Endodermal cell (in vitro differentiated cells): ENCODE data around the gene EIF5B. TPM values are rescaled to one million over a fixed set of nuclear protein-coding genes. Genes with fewer than 3 reads are reported as not detected.
"Not testable (repeated sequence)": the region's sequence is repeated elsewhere in the genome, so short reads cannot be mapped to it uniquely, and the experiment has no call there.

Experiments used
- DNase-seq: peaks from one replicate; pipeline ENCODE4 v3.0.0-alpha.2; 2017
- H3K27ac ChIP-seq: 2 replicates; pipeline ENCODE4 v1.5.1; 2013; ENCODE audit warnings: mild to moderate bottlenecking, low read depth, low read length, moderate library complexity
- H3K27me3 ChIP-seq: 2 replicates; pipeline ENCODE4 v1.6.1; 2013; ENCODE audit warnings: mild to moderate bottlenecking, low read length, moderate library complexity; ENCODE audit not compliant: insufficient read depth, control insufficient read depth, poor library complexity, severe bottlenecking
- H3K36me3 ChIP-seq: 2 replicates; pipeline ENCODE4 v1.7.0; 2013; ENCODE audit warnings: mild to moderate bottlenecking, low read length, moderate library complexity; ENCODE audit not compliant: control insufficient read depth, insufficient read depth
- H3K4me1 ChIP-seq: one replicate; pipeline ENCODE4 v1.7.0; 2013; ENCODE audit warnings: low read length; ENCODE audit not compliant: control insufficient read depth, insufficient read depth
- H3K4me3 ChIP-seq: 2 replicates; pipeline ENCODE4 v1.5.1; 2013; ENCODE audit warnings: mild to moderate bottlenecking, low read length, moderate library complexity
- H3K9ac ChIP-seq: 2 replicates; pipeline ENCODE4 v1.6.1; 2013; ENCODE audit warnings: mild to moderate bottlenecking, low read length, moderate library complexity; ENCODE audit not compliant: poor library complexity, severe bottlenecking; ENCODE audit errors: extremely low read depth
- H3K9me3 ChIP-seq: 2 replicates; pipeline ENCODE4 v1.6.1; 2013; ENCODE audit warnings: mild to moderate bottlenecking, low read length, moderate library complexity; ENCODE audit not compliant: control insufficient read depth
- H3K27ac Mint-ChIP-seq: 2 replicates; pipeline ENCODE4 v1.8.0; 2020; ENCODE audit warnings: mixed read lengths
- H3K27me3 Mint-ChIP-seq: 2 replicates; pipeline ENCODE4 v1.8.0; 2021; ENCODE audit warnings: mild to moderate bottlenecking, mixed read lengths; ENCODE audit not compliant: insufficient read depth
- H3K36me3 Mint-ChIP-seq: 2 replicates; pipeline ENCODE4 v1.8.0; 2020; ENCODE audit warnings: low read depth, mixed read lengths
- H3K4me1 Mint-ChIP-seq: 2 replicates; pipeline ENCODE4 v1.8.0; 2020; ENCODE audit warnings: mixed read lengths
- H3K4me3 Mint-ChIP-seq: 2 replicates; pipeline ENCODE4 v1.8.0; 2020; ENCODE audit warnings: mild to moderate bottlenecking, moderate library complexity, mixed read lengths
- H3K9me3 Mint-ChIP-seq: 2 replicates; pipeline ENCODE4 v1.8.0; 2020; ENCODE audit warnings: mild to moderate bottlenecking, mixed read lengths
- CTCF ChIP-seq: fragments of 200-600 bp; sonication (generic); conservative IDR thresholded peaks from 2 replicates; pipeline ENCODE4 v1.5.0; 2021; ENCODE audit warnings: antibody characterized with exemption, mild to moderate bottlenecking
- WGBS, 2 experiments: methylation state at CpG; one replicate each; pipeline versions ENCODE4 v1.1.5 to v1.1.7; 2013; ENCODE audit warnings: missing lambda C conversion rate in 2 of 2, mixed read lengths in 1 of 2; ENCODE audit not compliant: insufficient coverage in 1 of 2, insufficient read length in 1 of 2; 5-methylcytosine and 5-hydroxymethylcytosine counted together
- total RNA-seq, 2 donors: library from RNA; stranded (reverse); fragmentation: NEBNext Ultra II Directional in 1 of 2; extraction: Animal tissue kit (Norgen Biotek cat#: 25700) in 1 of 2; gene quantifications; 2 replicates in 1 of 2; 3 replicates in 1 of 2; pipeline ENCODE4 v1.2.1, GENCODE V29; 2021

EIF5B gene
- total RNA-seq, 2 donors from 2014 or later: 54.2 to 63.6 TPM

GRCh38 chr2:99340669-99341236 is 3.6 kb downstream of the EIF5B start:
- Mint-ChIP-seq H3K27me3 (no peaks in the 10 kb centered on the region), H3K4me3 (no peak overlapping the region), H3K9me3 (no peaks in the 10 kb centered on the region), H3K27ac (no peak overlapping the region), H3K4me1 (peaks cover 4% of the 10 kb centered on the region), H3K36me3 (peaks cover 3% of the 10 kb centered on the region)
- Histone ChIP-seq H3K27me3 (no peaks in the 10 kb centered on the region), H3K4me3 (no peak overlapping the region), H3K36me3 (no peaks in the 10 kb centered on the region), H3K9me3 (no peaks in the 10 kb centered on the region), H3K27ac (no peak overlapping the region), H3K4me1 (no peaks in the 10 kb centered on the region), H3K9ac (no peak overlapping the region)
- WGBS, 2 experiments: 90 to 95% methylated on average over 2 to 7 of the region's 8 CpGs
- TF ChIP-seq CTCF: no peak
- no peak for DNase-seq

- no peaks in the 10 kb centered on the region for H3K9me3 Mint-ChIP-seq
- peaks cover 4% of the 10 kb centered on the region for H3K4me1 Mint-ChIP-seq
- H3K4me3 Mint-ChIP-seq: no peak overlapping the region
- no peak for TF ChIP-seq CTCF
- no peaks in the 10 kb centered on the region for H3K4me1 ChIP-seq
- no peaks in the 10 kb centered on the region for H3K27me3 ChIP-seq
- no peak overlapping the region for H3K9ac ChIP-seq
- no peaks in the 10 kb centered on the region for H3K27me3 Mint-ChIP-seq
- 88 to 91% methylated on average over 2 of the region's 2 CpGs for WGBS, 2 experiments
- H3K4me3 ChIP-seq: no peak overlapping the region
- H3K27ac ChIP-seq: no peak overlapping the region
- peaks cover 3% of the 10 kb centered on the region for H3K36me3 Mint-ChIP-seq
- DNase-seq: no peak
- H3K36me3 ChIP-seq: no peaks in the 10 kb centered on the region
- no peaks in the 10 kb centered on the region for H3K9me3 ChIP-seq
- no peak overlapping the region for H3K27ac Mint-ChIP-seq
These were observed 5.3 kb downstream of the EIF5B start for GRCh38 chr2:99342536-99342935.

- WGBS, 2 experiments: 96 to 100% methylated on average over 2 to 7 of the region's 7 CpGs
These were observed 8.3 kb downstream of the EIF5B start for GRCh38 chr2:99345446-99345845.

GRCh38 chr2:99346218-99346617 is 9.0 kb downstream of the EIF5B start:
- no peak for DNase-seq
- H3K36me3 Mint-ChIP-seq: peaks cover 3% of the 10 kb centered on the region
- no peak overlapping the region for H3K4me3 ChIP-seq
- no peak overlapping the region for H3K9ac ChIP-seq
- H3K4me1 Mint-ChIP-seq: peaks cover 2% of the 10 kb centered on the region
- H3K36me3 ChIP-seq: no peaks in the 10 kb centered on the region
- H3K9me3 ChIP-seq: no peaks in the 10 kb centered on the region
- TF ChIP-seq CTCF: no peak
- no peaks in the 10 kb centered on the region for H3K27me3 Mint-ChIP-seq
- no peak overlapping the region for H3K27ac ChIP-seq
- no peaks in the 10 kb centered on the region for H3K4me1 ChIP-seq
- H3K27me3 ChIP-seq: no peaks in the 10 kb centered on the region
- no peak overlapping the region for H3K27ac Mint-ChIP-seq
- H3K9me3 Mint-ChIP-seq: no peaks in the 10 kb centered on the region
- H3K4me3 Mint-ChIP-seq: no peak overlapping the region

More at GRCh38 chr2:99345446-99345845, 8.3 kb downstream of the EIF5B start:
- DNase-seq, H3K4me1 Mint-ChIP-seq, H3K27ac ChIP-seq, H3K4me1 ChIP-seq, H3K27me3 Mint-ChIP-seq, H3K9me3 Mint-ChIP-seq, H3K36me3 Mint-ChIP-seq, H3K9me3 ChIP-seq, H3K36me3 ChIP-seq, H3K4me3 ChIP-seq, H3K27ac Mint-ChIP-seq, H3K27me3 ChIP-seq, H3K4me3 Mint-ChIP-seq, H3K9ac ChIP-seq: not testable (repeated sequence)
